Activated CD8-positive, alpha-beta memory T cell treated with anti-CD3 and anti-CD28 coated beads, Interleukin-2, amount 50 U/mL, for 4 hours (primary cell): ENCODE results near the gene CHRD.
A peak's percentile ranks its signal among the peaks of the same experiment; 100 is the strongest.

Source experiments
- DNase-seq: peaks from one replicate; pipeline ENCODE4 v3.0.0-alpha.2; 2020

The CHRD gene

GRCh38 chr3:184361932-184362667, 17.8 kb upstream of the CHRD start:
- DNase-seq, result peak; percentile 36

- DNase-seq, result peak; percentile 93
These were observed 16.9 kb upstream of the CHRD start for GRCh38 chr3:184362668-184363546.

- DNase-seq, result no peak
These were observed 13.1 kb upstream of the CHRD start for GRCh38 chr3:184366619-184367289.

GRCh38 chr3:184368116-184368515, 11.7 kb upstream of the CHRD start:
- no peak for DNase-seq

GRCh38 chr3:184368586-184369183, 11.2 kb upstream of the CHRD start:
- no peak for DNase-seq

GRCh38 chr3:184371570-184372018, 8.3 kb upstream of the CHRD start:
- peak; percentile 56 for DNase-seq

GRCh38 chr3:184372296-184372821, 7.5 kb upstream of the CHRD start:
- no peak for DNase-seq

GRCh38 chr3:184372911-184373310, 6.9 kb upstream of the CHRD start:
- DNase-seq, result no peak

- DNase-seq, result no peak
These were observed 6.4 kb upstream of the CHRD start for GRCh38 chr3:184373422-184373821.

- no peak for DNase-seq
These were observed 4.0 kb upstream of the CHRD start for GRCh38 chr3:184375747-184376461.

GRCh38 chr3:184377374-184377773, 2.5 kb upstream of the CHRD start:
- DNase-seq, result no peak

GRCh38 chr3:184377882-184378445, 1.9 kb upstream of the CHRD start, which contains the start of gene THPO:
THPO (minus strand) TSS chr3:184378207; CDS start chr3:184376259, 1,948 bp downstream.
- DNase-seq, result no peak

GRCh38 chr3:184378651-184379357, 1.1 kb upstream of the CHRD start:
- DNase-seq, result no peak

GRCh38 chr3:184380185-184380626, 352 bp downstream of the CHRD start:
- DNase-seq, result peak; percentile 34

GRCh38 chr3:184380627-184381260, 890 bp downstream of the CHRD start:
- no peak for DNase-seq

GRCh38 chr3:184381261-184382224, 1.7 kb downstream of the CHRD start:
- DNase-seq, result no peak

- DNase-seq, result no peak
These were observed 2.6 kb downstream of the CHRD start for GRCh38 chr3:184382326-184383032.

- DNase-seq, result no peak
These were observed 3.3 kb downstream of the CHRD start for GRCh38 chr3:184383033-184383740.
